ENCODE results near the gene OR2T33.
"Not testable (repeated sequence)": the region's sequence is repeated elsewhere in the genome, so short reads cannot be mapped to it uniquely, and the experiment has no call there.

Gene OR2T33, protein sequence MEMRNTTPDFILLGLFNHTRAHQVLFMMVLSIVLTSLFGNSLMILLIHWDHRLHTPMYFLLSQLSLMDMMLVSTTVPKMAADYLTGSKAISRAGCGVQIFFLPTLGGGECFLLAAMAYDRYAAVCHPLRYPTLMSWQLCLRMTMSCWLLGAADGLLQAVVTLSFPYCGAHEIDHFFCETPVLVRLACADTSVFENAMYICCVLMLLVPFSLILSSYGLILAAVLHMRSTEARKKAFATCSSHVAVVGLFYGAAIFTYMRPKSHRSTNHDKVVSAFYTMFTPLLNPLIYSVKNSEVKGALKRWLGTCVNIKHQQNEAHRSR

DNA sequence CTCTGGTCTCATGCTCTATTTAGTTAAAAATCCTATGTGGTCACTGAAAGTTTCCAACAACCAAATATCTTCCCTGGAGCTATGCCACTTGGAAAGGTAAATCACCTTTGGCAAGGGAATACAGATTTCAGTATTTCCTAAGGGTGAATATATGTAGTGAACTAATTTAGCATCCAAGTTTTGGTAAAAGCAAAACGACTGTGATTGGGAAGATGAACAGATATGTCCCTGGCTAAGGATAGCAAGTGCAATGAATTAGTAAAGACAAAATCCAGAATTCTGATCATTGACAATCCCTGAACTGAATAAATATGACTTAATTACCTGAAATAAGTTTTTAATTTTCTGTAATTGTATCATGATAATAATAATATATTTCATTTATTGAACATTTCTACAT is at the start of gene OR2T33:
Gene OR2T33, minus strand, starts transcription at position 101 of the 400 bp plus-strand sequence. CDS start 4,162 bp downstream, outside the sequence.
- no peak within 1 kb of the TSS for H3K4me3 ChIP-seq (ENCODE audit: low read depth, low read length)
- DNase-seq (ENCODE audit: low read depth): no peak
- TF ChIP-seq, protein P1, sequence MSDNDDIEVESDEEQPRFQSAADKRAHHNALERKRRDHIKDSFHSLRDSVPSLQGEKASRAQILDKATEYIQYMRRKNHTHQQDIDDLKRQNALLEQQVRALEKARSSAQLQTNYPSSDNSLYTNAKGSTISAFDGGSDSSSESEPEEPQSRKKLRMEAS (IDR thresholded peaks at IDR 0.05; ENCODE audit: low read depth, low read length): no peak
- TF ChIP-seq MYC (IDR thresholded peaks at IDR 0.05; ENCODE audit: low read depth, low read length): no peak
- no peak for TF ChIP-seq POLR2A (IDR thresholded peaks at IDR 0.05; ENCODE audit: extremely low read depth, insufficient read length)
- TF ChIP-seq, protein P2, sequence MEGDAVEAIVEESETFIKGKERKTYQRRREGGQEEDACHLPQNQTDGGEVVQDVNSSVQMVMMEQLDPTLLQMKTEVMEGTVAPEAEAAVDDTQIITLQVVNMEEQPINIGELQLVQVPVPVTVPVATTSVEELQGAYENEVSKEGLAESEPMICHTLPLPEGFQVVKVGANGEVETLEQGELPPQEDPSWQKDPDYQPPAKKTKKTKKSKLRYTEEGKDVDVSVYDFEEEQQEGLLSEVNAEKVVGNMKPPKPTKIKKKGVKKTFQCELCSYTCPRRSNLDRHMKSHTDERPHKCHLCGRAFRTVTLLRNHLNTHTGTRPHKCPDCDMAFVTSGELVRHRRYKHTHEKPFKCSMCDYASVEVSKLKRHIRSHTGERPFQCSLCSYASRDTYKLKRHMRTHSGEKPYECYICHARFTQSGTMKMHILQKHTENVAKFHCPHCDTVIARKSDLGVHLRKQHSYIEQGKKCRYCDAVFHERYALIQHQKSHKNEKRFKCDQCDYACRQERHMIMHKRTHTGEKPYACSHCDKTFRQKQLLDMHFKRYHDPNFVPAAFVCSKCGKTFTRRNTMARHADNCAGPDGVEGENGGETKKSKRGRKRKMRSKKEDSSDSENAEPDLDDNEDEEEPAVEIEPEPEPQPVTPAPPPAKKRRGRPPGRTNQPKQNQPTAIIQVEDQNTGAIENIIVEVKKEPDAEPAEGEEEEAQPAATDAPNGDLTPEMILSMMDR (IDR thresholded peaks at IDR 0.05; ENCODE audit: low read depth, low read length): no peak

DNA sequence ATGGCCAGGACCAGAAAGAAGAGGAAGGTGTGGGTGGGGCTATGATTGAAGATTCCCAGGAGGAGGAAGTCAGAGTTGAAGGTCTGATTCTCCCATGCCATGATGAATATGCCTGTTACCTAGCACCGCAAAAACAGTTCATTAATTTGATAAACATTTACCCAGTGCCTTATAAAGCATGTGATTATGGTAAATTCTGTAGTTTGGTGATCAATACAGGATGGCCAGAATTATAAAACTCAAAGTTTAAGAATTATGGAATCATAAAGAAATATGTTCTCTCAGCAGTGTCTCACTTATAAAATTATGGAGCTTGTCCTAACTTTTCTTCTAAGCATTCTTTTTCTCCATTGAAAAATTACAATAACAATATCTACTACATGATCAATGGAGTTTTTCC is 46.7 kb upstream of the OR2T33 start, which contains the start of gene OR2M7:
Gene OR2M7, minus strand, starts transcription at position 101 of the 400 bp plus-strand sequence. Its CDS starts 0 bp downstream, at position 101.
- H3K4me3 ChIP-seq (ENCODE audit: low read depth, low read length): no peak within 1 kb of the TSS

DNA sequence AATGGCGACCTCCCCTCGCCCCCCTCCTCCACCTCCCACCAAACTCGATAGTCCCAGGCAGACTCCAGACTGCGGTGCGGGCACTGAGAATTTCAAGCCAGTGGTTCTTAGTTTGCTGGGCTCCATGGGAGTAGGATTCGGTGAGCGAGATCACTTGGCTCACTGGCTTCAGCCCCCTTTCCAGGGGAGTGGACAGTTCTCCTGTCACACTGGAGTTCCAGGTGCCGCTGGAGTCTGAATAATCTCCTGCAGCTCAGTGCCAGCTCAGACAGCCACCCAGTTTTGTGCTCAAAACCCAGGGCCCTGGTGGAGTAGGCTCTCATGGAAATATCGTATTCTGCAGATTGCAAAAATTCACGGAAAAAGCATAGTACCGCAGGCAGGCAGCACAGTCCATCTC is 39.0 kb upstream of the OR2T33 start:
- no peak for TF ChIP-seq MYC (IDR thresholded peaks at IDR 0.05; ENCODE audit: low read depth, low read length)
- TF ChIP-seq, protein P1 (IDR thresholded peaks at IDR 0.05; ENCODE audit: low read depth, low read length): no peak
- TF ChIP-seq, protein P2 (IDR thresholded peaks at IDR 0.05; ENCODE audit: low read depth, low read length): no peak
- no peak for TF ChIP-seq POLR2A (IDR thresholded peaks at IDR 0.05; ENCODE audit: extremely low read depth, insufficient read length)
- no peak overlapping the region for H3K4me3 ChIP-seq (ENCODE audit: low read depth, low read length)
- no peak for DNase-seq (ENCODE audit: low read depth)

More for the DNA sequence above, 46.7 kb upstream of the OR2T33 start, which contains the start of gene OR2M7:
- TF ChIP-seq, protein P1 (IDR thresholded peaks at IDR 0.05; ENCODE audit: low read depth, low read length): no peak
- TF ChIP-seq POLR2A (IDR thresholded peaks at IDR 0.05; ENCODE audit: extremely low read depth, insufficient read length) (no peak), MYC (IDR thresholded peaks at IDR 0.05; ENCODE audit: low read depth, low read length) (no peak)
- TF ChIP-seq, protein P2 (IDR thresholded peaks at IDR 0.05; ENCODE audit: low read depth, low read length): no peak
- DNase-seq (ENCODE audit: low read depth): no peak

DNA sequence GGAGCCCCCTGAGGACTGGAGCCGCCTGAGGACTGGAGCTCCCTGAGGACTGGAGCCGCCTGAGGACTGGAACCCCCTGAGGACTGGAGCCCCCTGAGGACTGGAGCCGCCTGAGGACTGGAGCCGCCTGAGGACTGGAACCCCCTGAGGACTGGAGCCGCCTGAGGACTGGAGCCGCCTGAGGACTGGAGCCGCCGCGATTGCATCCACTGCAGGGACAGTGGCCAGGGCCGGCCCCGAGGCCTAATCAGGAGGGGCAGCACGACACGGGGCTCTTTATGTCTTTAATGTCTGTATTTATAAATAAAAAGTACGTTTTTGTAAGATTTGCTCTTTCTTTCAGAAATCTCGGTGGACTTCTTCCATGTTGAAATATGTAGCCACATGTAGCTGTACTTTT is 29.0 kb upstream of the OR2T33 start:
- not testable (repeated sequence) for DNase-seq (ENCODE audit: low read depth)

DNA sequence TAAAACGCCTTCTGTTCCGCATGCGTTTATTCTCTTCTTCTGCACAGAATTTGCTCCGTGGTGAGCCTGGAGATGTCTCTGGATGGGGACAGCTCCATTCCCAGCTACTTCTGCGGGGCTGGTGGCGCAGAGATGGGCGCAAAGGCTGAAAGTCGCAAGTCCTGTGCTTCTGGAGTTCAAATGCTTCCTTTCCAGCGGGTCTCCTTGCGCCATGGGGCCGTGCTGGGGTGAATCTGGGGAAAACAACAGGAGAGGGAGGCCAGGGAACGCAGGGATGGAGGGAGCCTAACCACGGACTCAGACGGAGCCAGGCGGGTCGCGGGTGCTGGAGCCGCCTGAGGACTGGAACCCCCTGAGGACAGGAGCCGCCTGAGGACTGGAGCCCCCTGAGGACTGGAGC is 28.3 kb upstream of the OR2T33 start:
- DNase-seq (ENCODE audit: low read depth): no peak
- no peak overlapping the region for H3K4me3 ChIP-seq (ENCODE audit: low read depth, low read length)
- TF ChIP-seq, protein P1 (IDR thresholded peaks at IDR 0.05; ENCODE audit: low read depth, low read length): no peak
- TF ChIP-seq, protein P2 (IDR thresholded peaks at IDR 0.05; ENCODE audit: low read depth, low read length): no peak

More for the DNA sequence above, 29.0 kb upstream of the OR2T33 start:
- not testable (repeated sequence) for H3K4me3 ChIP-seq (ENCODE audit: low read depth, low read length)

DNA sequence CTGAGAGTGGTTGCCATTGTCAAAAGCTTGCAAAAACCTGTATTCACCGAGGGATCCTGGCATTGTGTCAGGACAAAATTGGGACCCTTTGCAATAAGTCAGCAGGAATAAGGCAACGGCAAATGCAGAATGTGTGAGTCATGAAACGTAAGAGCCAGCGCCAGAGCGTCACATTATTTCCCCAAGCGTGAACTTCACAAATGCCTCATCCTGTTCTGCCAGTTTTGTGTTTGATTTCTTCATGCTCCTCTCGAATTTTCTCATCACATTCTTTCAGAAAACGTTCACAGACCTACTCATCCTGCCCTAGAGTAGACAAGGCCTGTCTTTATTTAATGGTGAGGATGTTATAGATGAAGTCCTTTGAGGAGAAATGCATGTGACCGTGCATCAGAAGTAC is 27.9 kb upstream of the OR2T33 start:
- DNase-seq (ENCODE audit: low read depth); H3K4me3 ChIP-seq (ENCODE audit: low read depth, low read length): not testable (repeated sequence)

DNA sequence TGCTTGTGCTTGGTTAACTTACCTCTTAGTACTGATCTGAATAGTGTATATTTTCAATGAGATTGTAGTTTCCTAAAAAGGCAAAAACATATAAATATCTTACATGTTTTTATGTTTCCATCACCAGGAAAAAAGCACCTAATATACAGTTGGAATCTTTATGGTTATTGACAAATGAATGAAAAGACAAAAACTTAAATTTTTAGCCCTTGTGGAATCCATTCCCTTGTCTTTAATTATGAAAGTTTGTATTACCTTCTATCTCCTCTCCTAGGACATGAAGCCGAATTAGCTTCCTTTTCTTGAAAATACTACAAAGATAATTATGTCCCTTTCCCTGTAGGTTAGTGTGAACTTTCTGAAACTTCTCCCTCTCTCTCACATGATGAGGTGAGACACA is 25.5 kb upstream of the OR2T33 start, which contains the start of gene OR2T12:
Gene OR2T12, minus strand, starts transcription at position 101 of the 400 bp plus-strand sequence. CDS start 7,846 bp downstream, outside the sequence.
- TF ChIP-seq MYC (IDR thresholded peaks at IDR 0.05; ENCODE audit: low read depth, low read length) (no peak), POLR2A (IDR thresholded peaks at IDR 0.05; ENCODE audit: extremely low read depth, insufficient read length) (no peak)
- TF ChIP-seq, protein P1 (IDR thresholded peaks at IDR 0.05; ENCODE audit: low read depth, low read length): no peak
- TF ChIP-seq, protein P2 (IDR thresholded peaks at IDR 0.05; ENCODE audit: low read depth, low read length): no peak
- no peak within 1 kb of the TSS for H3K4me3 ChIP-seq (ENCODE audit: low read depth, low read length)
- DNase-seq (ENCODE audit: low read depth): no peak

Data from NB4 (cell line).